Measurements from ENCODE around the gene PLPP2.

DNA sequence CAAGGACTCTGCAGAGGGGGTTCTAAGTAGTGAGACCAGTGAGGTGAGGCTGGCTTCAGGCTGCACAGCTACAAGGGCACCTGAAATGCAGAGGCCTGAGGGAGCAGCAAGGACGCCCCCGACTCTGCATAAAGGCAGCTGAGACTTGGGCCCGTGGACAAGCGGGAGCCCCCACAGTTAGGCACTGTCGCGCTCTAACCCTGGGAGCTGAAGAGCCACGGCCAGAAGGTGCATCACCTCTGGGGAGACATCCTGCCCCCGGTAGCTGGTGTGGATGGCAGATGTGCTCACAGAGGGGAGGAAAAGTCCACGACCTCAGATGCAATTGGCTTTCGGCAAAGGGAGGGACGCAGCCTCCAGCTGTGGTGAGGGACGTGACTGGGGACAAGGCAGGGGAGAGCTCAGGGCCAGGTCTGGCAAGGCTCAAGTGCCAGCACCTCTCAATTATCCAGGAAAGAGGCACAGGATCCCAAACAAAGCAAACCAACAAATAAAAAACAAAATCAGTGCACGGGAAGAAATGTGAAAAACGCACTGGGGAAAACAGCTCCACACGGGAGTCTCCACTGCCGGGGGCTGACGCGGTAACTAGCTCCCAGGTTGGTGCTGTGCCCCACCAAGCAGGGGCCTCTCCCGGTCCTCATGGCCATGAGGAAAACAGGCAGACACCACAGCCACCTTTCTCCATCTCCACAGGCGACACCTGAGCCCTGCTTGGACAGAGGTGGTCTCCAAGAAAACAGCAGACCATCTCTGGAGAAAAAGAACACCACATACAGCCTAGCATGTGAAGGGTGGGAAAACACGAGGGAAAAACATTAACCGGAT, 23.0 kb upstream of the PLPP2 start:
- TF ChIP-seq CTCF (IDR thresholded peaks at IDR 0.05; ENCODE audit: low read depth, low read length, poor library complexity, severe bottlenecking), result no peak
- no peak for TF ChIP-seq EZH2phosphoT487 (IDR thresholded peaks at IDR 0.05; ENCODE audit: borderline replicate concordance, low read length)
